ENCODE data around the gene PTGR3.

Gene PTGR3

GRCh38 chr18:75204732-75205513 is 4.0 kb downstream of the PTGR3 start:
- TF ChIP-seq MYC (IDR thresholded peaks at IDR 0.05; ENCODE audit: low read depth, low read length) (no peak), POLR2A (IDR thresholded peaks at IDR 0.05; ENCODE audit: extremely low read depth, insufficient read length) (no peak), MAX (IDR thresholded peaks at IDR 0.05; ENCODE audit: low read depth, low read length) (no peak), CTCF (IDR thresholded peaks at IDR 0.05; ENCODE audit: low read depth, low read length) (no peak)
- DNase-seq (ENCODE audit: low read depth) = no peak
- H3K4me3 ChIP-seq (ENCODE audit: low read depth, low read length) = no peak overlapping the region

GRCh38 chr18:75204269-75204731 is 4.6 kb downstream of the PTGR3 start:
- no peak for TF ChIP-seq CTCF (IDR thresholded peaks at IDR 0.05; ENCODE audit: low read depth, low read length)
- no peak for TF ChIP-seq MAX (IDR thresholded peaks at IDR 0.05; ENCODE audit: low read depth, low read length)
- no peak for TF ChIP-seq MYC (IDR thresholded peaks at IDR 0.05; ENCODE audit: low read depth, low read length)
- no peak for TF ChIP-seq POLR2A (IDR thresholded peaks at IDR 0.05; ENCODE audit: extremely low read depth, insufficient read length)
- no peak overlapping the region for H3K4me3 ChIP-seq (ENCODE audit: low read depth, low read length)

GRCh38 chr18:75203416-75204268 is 5.3 kb downstream of the PTGR3 start:
- DNase-seq (ENCODE audit: low read depth) = no peak
- TF ChIP-seq MYC (IDR thresholded peaks at IDR 0.05; ENCODE audit: low read depth, low read length) = no peak
- TF ChIP-seq MAX (IDR thresholded peaks at IDR 0.05; ENCODE audit: low read depth, low read length) = no peak
- no peak for TF ChIP-seq POLR2A (IDR thresholded peaks at IDR 0.05; ENCODE audit: extremely low read depth, insufficient read length)
- no peak for TF ChIP-seq CTCF (IDR thresholded peaks at IDR 0.05; ENCODE audit: low read depth, low read length)
- H3K4me3 ChIP-seq (ENCODE audit: low read depth, low read length) = no peak overlapping the region

More at GRCh38 chr18:75204269-75204731, 4.6 kb downstream of the PTGR3 start:
- DNase-seq (ENCODE audit: low read depth) = no peak

- no peak for DNase-seq (ENCODE audit: low read depth)
- TF ChIP-seq POLR2A (IDR thresholded peaks at IDR 0.05; ENCODE audit: extremely low read depth, insufficient read length) = no peak
- TF ChIP-seq MYC (IDR thresholded peaks at IDR 0.05; ENCODE audit: low read depth, low read length) = no peak
- H3K4me3 ChIP-seq (ENCODE audit: low read depth, low read length) = no peak overlapping the region
These were observed 6.1 kb downstream of the PTGR3 start for GRCh38 chr18:75202696-75203365.

- TF ChIP-seq POLR2A (IDR thresholded peaks at IDR 0.05; ENCODE audit: extremely low read depth, insufficient read length) = no peak
- TF ChIP-seq MAX (IDR thresholded peaks at IDR 0.05; ENCODE audit: low read depth, low read length) = no peak
- TF ChIP-seq CTCF (IDR thresholded peaks at IDR 0.05; ENCODE audit: low read depth, low read length) = no peak
- TF ChIP-seq MYC (IDR thresholded peaks at IDR 0.05; ENCODE audit: low read depth, low read length) = no peak
- DNase-seq (ENCODE audit: low read depth) = no peak
- H3K4me3 ChIP-seq (ENCODE audit: low read depth, low read length) = no peak overlapping the region
These were observed 7.4 kb downstream of the PTGR3 start for GRCh38 chr18:75201282-75202270.
